ENCODE measurements around the gene PKP1.

The PKP1 gene

DNA sequence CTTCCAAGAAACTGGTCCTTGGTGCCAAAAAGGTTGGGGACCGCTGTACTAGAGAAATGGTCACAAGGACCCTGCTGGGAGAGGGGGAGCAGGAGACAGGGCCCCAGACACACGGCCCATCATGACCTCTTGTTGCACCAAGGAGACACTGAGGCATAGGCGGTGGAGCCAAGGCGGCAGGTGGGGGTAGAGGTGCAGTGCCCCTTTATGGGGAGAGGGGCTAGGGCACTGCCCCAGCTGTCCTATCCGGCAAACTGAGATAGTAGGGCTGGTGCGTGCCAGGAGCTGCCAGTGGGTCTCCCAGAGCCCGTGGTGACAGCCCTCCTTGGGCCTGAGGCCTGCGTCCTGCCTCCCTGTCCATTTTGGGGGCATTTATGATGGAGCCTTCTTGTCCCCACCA, 73.9 kb downstream of the PKP1 start:
- Histone ChIP-seq H3K4me1 (ENCODE audit: insufficient read depth, low read length, severe bottlenecking) (no peaks in the 10 kb centered on the region), H3K4me3 (ENCODE audit: low read depth, low read length, poor library complexity, severe bottlenecking) (no peak overlapping the region), H3K27me3 (ENCODE audit: insufficient read depth, low read length) (no peaks in the 10 kb centered on the region), H2AFZ (ENCODE audit: low read length) (no peak overlapping the region), H3K79me2 (ENCODE audit: insufficient read depth, low read length) (no peaks in the 10 kb centered on the region), H3K9me2 (ENCODE audit: low read depth, low read length) (no peaks in the 10 kb centered on the region), H3K9me3 (ENCODE audit: low read length) (no peaks in the 10 kb centered on the region), H3K27ac (ENCODE audit: low read depth, low read length, poor library complexity, severe bottlenecking) (no peak overlapping the region), H3K36me3 (ENCODE audit: insufficient read depth, low read length) (no peaks in the 10 kb centered on the region), H4K20me1 (ENCODE audit: insufficient read depth, low read length) (no peaks in the 10 kb centered on the region), H3K9ac (ENCODE audit: low read length) (no peak overlapping the region), H3K4me2 (ENCODE audit: low read length) (no peak overlapping the region), H3F3A (ENCODE audit: insufficient read depth, low read length) (no peaks in the 10 kb centered on the region)
- no peak for TF ChIP-seq EZH2 (IDR thresholded peaks at IDR 0.05; ENCODE audit: borderline replicate concordance, low read length)
- TF ChIP-seq, protein P1, sequence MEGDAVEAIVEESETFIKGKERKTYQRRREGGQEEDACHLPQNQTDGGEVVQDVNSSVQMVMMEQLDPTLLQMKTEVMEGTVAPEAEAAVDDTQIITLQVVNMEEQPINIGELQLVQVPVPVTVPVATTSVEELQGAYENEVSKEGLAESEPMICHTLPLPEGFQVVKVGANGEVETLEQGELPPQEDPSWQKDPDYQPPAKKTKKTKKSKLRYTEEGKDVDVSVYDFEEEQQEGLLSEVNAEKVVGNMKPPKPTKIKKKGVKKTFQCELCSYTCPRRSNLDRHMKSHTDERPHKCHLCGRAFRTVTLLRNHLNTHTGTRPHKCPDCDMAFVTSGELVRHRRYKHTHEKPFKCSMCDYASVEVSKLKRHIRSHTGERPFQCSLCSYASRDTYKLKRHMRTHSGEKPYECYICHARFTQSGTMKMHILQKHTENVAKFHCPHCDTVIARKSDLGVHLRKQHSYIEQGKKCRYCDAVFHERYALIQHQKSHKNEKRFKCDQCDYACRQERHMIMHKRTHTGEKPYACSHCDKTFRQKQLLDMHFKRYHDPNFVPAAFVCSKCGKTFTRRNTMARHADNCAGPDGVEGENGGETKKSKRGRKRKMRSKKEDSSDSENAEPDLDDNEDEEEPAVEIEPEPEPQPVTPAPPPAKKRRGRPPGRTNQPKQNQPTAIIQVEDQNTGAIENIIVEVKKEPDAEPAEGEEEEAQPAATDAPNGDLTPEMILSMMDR (IDR thresholded peaks at IDR 0.05; ENCODE audit: low read length) = no peak

GRCh38 chr1:201357636-201358348, 74.5 kb downstream of the PKP1 start:
- no peaks in the 10 kb centered on the region for H3F3A ChIP-seq (ENCODE audit: insufficient read depth, low read length)
- no peaks in the 10 kb centered on the region for H3K9me2 ChIP-seq (ENCODE audit: low read depth, low read length)
- no peak overlapping the region for H2AFZ ChIP-seq (ENCODE audit: low read length)
- TF ChIP-seq, protein P1 (IDR thresholded peaks at IDR 0.05; ENCODE audit: low read length) = no peak
- TF ChIP-seq EZH2 (IDR thresholded peaks at IDR 0.05; ENCODE audit: borderline replicate concordance, low read length) = no peak
- H4K20me1 ChIP-seq (ENCODE audit: insufficient read depth, low read length) = no peaks in the 10 kb centered on the region
- no peaks in the 10 kb centered on the region for H3K79me2 ChIP-seq (ENCODE audit: insufficient read depth, low read length)
- no peaks in the 10 kb centered on the region for H3K27me3 ChIP-seq (ENCODE audit: insufficient read depth, low read length)
- no peak overlapping the region for H3K4me2 ChIP-seq (ENCODE audit: low read length)
- H3K9me3 ChIP-seq (ENCODE audit: low read length) = no peaks in the 10 kb centered on the region
- no peaks in the 10 kb centered on the region for H3K36me3 ChIP-seq (ENCODE audit: insufficient read depth, low read length)
- no peaks in the 10 kb centered on the region for H3K4me1 ChIP-seq (ENCODE audit: insufficient read depth, low read length, severe bottlenecking)
- H3K4me3 ChIP-seq (ENCODE audit: low read depth, low read length, poor library complexity, severe bottlenecking) = no peak overlapping the region
- no peak overlapping the region for H3K27ac ChIP-seq (ENCODE audit: low read depth, low read length, poor library complexity, severe bottlenecking)
- H3K9ac ChIP-seq (ENCODE audit: low read length) = no peak overlapping the region

DNA sequence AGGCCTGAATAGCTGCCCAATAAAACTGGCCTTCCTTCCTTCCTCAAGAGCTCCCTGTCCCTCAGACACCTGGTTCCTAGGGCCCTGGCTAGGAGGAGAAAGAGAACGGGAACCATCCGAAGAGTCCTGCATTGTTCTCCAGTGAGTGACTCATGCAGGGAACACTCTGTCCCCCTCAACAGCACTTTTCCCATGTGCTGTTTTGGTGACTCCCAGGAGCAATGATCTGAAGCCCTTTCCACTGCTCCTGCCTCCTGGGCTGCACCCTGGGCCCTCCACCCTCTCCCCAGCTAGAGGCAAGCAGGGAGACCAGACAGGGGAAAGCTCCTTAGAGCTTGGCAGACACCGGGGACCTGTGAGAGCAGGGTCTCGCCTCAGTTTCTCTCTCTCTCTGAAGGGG, 75.3 kb downstream of the PKP1 start:
- no peak overlapping the region for H3K27ac ChIP-seq (ENCODE audit: low read depth, low read length, poor library complexity, severe bottlenecking)
- H4K20me1 ChIP-seq (ENCODE audit: insufficient read depth, low read length) = no peaks in the 10 kb centered on the region
- H3K4me3 ChIP-seq (ENCODE audit: low read depth, low read length, poor library complexity, severe bottlenecking) = no peak overlapping the region
- no peak overlapping the region for H2AFZ ChIP-seq (ENCODE audit: low read length)
- H3K9me3 ChIP-seq (ENCODE audit: low read length) = no peaks in the 10 kb centered on the region
- TF ChIP-seq, protein P1 (IDR thresholded peaks at IDR 0.05; ENCODE audit: low read length) = no peak
- TF ChIP-seq EZH2 (IDR thresholded peaks at IDR 0.05; ENCODE audit: borderline replicate concordance, low read length) = no peak
- H3K9ac ChIP-seq (ENCODE audit: low read length) = no peak overlapping the region
- H3K27me3 ChIP-seq (ENCODE audit: insufficient read depth, low read length) = no peaks in the 10 kb centered on the region
- no peaks in the 10 kb centered on the region for H3F3A ChIP-seq (ENCODE audit: insufficient read depth, low read length)
- H3K4me2 ChIP-seq (ENCODE audit: low read length) = no peak overlapping the region
- no peaks in the 10 kb centered on the region for H3K36me3 ChIP-seq (ENCODE audit: insufficient read depth, low read length)
- no peaks in the 10 kb centered on the region for H3K79me2 ChIP-seq (ENCODE audit: insufficient read depth, low read length)
- no peaks in the 10 kb centered on the region for H3K9me2 ChIP-seq (ENCODE audit: low read depth, low read length)
- H3K4me1 ChIP-seq (ENCODE audit: insufficient read depth, low read length, severe bottlenecking) = no peaks in the 10 kb centered on the region
